Kidney glomerular epithelial cell (primary cell): ENCODE data around the gene LIME1.

ENCODE experiments used
- DNase-seq: peaks from one replicate; lab custom pipeline; 2025; lab: John Stamatoyannopoulos, UW

LIME1 gene

DNA sequence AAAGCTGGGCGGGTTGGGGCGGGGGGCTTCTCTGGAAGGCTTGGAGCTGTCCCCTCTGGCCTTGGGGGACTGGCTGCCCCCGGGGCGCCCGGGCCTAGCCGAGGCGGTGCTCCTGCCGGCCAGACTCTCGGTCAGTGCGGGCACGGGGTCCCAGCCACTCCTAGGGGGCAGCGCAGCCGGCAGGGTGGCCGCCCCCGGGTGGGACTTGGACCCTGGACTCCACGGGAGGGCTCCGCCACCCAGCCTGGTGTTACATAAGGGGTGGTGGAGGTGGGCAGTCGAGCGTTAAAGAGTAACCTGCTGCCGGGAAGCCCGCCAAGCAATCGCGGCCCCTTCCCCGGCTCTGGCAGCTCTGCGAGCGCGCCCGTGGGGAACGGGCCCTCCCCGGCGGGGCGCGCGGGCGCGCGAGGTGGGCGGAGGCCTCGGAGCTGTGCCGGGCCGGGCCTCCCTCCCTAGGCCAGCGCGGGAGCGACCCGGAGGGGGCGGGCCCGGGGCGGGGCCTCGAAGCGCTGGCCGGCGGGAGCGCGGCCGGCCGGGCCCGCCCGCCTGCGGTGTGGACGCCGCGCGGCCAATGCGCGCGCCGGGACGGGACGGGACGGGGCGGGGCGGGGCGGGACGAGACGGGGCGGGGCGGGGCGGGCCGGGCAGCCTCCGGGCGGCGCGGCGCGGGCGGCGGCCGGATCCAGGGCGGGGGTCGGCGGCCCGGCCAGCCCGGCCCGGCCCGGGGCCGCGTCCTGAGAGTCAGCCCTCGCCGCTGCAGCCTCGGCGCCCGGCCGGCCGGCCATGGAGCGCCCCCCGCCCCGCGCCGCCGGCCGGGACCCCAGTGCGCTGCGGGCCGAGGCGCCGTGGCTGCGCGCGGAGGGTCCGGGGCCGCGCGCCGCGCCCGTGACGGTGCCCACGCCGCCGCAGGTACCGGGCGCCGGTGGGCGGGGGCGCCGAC lies 2.9 kb downstream of the LIME1 start, which contains the start of gene SLC2A4RG:
TSS of gene SLC2A4RG (plus strand) at position 647 of the 940 bp plus-strand sequence. CDS start at position 784, 137 bp downstream.
- DNase-seq, result peak; percentile 23

DNA sequence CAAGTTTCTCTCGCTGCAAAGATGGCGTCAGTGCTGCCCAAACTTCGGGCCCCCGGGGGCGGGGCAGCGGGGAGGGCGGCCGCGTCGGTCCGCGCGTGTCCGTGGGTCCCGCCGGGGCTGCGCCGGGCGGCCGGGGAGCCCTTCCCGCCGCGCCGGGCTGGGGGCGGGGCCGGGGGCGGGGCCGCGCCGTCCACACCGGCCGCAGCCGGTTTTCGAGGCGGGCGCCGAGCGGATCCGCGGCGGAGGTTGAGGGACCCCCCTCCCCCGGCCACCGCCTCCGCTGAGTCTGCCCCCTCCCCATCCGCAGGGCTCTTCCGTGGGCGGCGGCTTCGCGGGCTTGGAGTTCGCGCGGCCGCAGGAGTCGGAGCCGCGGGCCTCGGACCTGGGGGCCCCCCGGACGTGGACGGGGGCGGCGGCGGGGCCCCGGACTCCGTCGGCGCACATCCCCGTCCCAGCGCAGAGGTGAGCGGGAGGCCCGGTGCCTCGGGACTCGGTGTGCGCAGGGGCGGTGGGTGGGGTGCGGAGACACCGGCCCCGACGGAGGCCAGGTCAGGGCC lies 3.7 kb downstream of the LIME1 start:
- peak; percentile 1 for DNase-seq

DNA sequence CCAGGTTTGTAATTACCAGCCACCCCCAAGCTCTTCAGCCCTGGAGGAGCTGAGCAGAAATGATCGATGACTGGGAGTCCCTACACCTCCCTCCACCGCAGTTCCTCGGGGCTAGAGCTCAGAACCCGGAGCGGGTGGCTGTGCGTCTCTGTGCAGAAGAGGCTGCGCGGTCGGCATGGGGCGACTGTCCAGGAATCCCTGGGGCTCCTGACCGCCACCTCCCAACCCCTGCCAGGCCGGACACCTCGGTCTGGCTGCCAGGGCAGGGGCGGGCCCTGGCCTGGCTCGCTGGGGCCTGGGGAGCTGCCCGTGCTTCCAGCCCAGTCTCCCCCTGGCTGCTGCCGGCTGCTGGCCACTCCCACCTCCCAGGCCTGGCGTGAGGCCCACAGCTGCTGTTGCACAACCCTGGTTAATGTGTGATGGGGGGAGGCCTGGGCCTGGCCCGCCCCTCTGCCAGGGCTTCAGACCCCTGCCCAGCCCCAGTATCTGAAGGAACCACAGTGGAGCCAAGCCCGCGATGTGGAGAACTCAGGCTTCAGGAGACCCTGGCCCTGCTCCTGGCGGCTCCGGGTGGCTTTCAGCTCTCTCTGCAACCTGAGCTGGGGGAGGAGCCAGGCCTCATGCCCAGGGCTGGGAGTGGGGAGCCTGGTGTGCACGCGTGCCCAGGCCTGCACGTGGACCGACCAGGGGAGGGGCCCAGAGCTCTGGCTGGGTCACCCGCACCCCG lies 4.3 kb downstream of the LIME1 start:
- peak; percentile 81 for DNase-seq

DNA sequence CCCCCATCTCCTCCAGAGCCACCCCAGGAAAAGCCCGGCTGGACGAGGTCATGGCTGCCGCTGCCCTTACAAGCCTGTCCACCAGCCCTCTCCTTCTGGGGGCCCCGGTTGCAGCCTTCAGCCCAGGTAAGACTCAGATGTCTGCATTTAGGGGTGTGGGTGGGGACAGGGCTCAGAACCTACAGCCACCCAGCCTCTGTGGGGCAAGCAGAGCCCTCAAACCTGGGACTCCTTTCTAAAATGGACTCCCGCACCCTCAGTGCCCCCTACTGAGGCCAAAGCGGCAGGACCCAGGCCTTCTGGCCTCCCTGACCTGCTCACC lies 4.9 kb downstream of the LIME1 start:
- no peak for DNase-seq

DNA sequence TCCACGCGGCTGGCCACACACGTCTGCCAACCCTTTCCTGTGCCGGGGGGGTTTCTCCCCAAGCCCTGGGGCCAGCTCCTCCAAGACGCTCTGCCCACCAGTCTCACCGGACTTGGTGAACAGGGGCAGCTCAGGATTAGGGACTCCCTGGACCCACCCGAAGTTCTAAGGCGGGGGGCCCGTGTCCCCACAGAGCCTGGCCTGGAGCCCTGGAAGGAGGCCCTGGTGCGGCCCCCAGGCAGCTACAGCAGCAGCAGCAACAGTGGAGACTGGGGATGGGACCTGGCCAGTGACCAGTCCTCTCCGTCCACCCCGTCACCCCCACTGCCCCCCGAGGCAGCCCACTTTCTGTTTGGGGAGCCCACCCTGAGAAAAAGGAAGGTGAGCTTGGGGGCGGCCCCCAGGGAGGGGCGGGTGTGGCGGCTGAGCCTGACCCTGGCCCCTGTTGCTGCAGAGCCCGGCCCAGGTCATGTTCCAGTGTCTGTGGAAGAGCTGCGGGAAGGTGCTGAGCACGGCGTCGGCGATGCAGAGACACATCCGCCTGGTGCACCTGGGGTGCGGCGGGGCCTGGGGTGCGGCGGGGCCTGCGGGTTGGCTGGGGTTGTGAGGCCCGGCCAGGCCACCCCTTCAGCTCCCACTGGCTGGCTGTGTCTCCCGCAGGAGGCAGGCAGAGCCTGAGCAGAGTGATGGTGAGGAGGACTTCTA lies 5.4 kb downstream of the LIME1 start:
- DNase-seq, result no peak

DNA sequence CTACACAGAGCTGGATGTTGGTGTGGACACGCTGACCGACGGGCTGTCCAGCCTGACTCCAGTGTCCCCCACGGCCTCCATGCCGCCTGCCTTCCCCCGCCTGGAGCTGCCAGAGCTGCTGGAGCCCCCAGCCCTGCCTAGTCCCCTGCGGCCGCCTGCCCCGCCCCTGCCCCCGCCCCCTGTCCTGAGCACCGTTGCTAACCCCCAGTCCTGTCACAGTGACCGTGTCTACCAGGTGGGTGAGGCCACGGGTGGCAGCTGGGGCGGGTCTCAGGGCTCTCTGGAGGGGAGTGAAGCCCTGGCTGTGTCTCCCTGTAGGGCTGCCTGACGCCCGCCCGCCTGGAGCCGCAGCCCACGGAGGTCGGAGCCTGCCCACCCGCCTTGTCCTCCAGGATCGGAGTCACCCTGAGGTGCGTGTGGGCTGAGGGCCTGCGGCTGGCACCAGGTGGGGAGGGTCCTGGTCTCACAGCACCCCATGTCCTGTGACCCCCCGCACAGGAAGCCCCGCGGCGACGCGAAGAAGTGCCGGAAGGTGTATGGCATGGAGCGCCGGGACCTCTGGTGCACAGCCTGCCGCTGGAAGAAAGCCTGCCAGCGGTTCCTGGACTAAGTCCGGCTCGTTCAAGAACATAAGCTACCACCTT lies 6.0 kb downstream of the LIME1 start:
- no peak for DNase-seq

DNA sequence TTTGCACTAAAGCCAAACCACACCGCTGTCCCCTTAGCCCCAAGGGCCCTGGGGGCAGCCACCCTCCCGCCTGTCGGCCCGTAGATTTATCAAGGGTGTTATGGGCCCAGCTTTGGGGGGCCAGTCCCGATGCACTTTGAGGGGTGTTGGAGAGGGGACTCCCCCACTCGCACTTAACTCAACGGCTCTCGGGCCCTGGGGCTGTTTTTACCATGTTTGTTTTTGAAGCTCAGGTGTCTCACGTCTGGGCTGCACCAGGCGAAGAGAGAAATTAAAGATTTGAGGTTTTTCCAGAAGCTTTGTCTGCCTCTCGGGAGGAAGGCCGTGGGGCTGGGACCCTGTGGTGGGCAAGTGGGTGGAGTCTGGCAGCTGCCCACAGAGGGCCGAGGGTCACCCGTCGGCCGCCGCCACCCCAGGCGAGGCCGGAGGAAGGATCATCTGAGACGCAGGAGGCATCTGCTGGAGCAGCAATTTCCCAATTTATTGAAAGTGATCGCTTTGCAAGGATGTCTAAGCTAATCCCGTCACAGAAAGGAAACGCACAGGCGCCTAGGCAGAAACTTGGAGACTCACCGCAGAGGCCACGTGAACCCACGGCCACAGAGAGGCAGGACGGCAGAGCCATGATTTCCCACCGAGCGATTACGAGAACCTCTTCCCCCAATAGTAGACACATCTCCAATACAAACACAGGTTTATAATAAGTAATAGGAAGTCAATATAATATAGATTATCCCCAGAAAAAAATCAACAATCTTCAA lies 6.9 kb downstream of the LIME1 start:
- no peak for DNase-seq

DNA sequence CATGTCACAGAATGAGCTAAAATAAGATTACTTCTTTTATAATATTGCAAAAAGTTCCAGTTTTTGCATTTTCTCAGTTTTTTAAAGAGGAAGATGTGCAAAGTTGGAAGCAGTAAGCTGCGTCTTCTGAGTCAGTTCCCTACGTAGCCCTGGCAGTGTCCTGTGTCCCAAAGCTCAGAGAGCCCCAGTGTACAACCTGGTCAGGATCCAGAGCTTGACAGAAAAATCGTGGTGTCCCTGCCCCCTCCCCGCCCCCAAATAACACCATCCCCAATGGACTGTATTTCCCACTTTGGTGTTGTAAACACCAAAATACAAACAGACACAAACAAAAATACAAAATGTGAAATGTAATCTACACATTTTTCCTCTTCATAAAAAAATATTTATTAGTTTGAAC lies 7.7 kb downstream of the LIME1 start:
- no peak for DNase-seq

DNA sequence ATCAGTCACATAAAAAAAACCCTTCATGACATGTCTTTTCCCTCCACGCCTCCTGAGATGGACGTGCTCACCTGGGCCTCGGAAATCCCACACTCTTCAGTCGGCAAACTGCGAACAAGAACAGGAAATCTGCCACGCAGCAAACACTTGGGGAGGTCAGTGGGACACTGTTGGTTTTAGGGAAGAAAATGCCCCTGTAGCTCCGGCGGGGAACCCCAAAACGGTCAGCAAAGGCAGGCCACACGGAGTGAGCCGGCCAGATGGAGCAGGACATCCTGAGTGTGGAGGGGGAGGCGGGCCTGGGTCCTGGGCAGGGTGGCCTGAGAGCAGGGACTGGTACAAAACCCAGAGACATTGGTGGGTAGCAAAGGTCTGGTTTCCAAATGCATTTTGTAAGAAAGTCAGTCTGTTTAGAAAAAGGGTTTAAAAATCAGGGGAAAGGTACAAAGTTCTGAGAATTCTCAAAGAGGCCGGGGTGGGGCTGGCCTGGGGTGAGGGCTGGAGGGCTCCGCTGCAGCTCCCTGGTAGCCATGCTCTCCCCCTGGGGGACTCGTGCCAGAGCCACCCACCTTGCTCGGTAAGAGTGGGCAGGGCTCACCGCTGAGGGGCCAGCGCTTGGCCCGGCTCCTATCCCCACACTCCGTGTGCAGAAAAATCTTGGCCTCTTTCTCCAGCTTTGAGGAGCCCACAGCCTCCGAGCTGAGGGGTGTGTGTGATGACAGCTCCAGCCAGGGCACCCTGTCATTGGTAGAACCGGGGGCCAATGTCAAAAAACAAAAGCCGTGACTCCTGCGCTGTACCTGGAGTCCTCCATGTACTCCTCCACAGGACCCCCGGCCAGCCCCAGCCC lies 8.3 kb downstream of the LIME1 start:
- no peak for DNase-seq

DNA sequence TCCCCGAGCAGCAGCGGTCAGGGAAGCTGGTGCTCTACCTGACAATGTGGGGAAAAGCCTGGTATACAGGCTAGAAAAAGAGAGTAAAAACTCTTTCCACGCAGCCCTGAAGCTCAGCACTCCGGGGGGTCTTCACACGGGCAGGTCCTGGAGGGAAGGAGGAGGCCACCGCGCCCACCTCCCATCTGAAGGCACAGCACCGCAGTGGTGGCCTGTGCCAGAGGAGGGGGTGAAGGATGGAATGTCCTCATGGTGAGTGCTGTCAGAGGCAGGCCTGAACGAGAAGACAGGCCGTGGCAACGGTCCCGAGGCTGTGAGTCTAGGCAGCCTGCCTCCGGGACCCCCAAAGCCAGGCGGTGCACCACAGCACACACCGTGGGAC lies 9.0 kb downstream of the LIME1 start:
- DNase-seq, result no peak

DNA sequence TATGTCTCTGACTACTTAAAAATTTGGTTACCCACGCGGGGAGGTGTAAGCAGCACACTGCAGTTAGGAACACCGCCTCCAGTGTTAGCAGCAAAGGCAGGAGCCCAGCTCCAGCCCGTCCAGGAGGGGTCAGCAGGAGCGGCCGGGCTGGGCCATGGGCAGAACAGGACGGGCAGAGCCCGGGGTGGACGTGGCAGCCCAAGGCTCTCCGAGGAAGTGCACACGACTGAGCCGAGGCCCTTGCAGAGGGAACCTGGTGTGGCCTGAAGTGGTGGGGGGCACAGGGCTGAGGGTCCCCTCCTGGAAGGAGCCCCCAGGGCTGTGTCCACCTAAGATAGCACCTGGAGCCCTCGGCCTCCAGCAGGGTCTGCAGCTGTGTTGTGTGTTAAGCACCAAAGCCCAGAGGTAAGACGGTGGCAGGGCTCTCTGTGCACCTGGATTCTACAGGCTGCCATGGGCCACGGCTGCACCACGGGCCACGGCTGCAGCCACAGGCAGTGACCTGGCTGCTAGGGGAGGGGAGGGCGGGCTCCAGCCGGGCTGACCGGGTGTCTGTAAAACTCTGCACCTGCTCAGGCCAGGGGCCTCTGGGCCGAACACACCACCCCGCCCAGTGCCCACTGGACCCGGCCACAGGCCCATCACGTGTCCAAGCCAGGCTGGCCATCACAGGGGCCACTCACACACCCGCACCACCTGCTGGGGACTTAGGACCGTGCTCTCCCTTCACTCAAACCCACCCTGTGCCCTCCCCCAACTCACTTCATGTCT lies 9.7 kb downstream of the LIME1 start:
- no peak for DNase-seq

DNA sequence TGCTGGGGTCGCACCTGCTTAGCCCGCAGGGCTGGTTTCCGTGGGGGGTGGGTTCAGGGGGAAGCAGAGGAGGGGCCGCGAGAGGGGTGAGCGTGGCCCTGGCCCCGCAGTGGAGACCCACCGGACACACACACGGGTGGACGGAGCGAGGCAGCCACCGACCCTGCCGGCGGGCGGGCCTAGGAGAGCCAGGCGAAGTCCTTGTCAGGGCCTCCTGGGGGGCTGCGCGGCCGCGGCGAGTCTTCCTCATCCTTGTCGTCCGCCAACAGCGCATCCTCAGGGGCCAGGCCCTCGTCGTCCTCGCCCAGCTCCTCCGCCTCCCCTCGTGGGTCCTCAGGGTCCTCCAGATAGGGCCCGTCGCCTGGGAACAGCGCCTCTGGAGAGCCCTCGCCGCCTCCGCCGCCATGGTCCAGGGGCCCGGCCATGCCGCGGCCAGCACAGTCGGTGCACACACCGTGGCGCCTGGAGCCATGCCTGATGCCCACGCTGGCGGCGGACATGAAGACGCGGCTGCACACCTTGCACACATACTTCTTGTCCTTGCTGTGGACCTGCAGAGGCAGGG lies 10.4 kb downstream of the LIME1 start:
- DNase-seq, result no peak

DNA sequence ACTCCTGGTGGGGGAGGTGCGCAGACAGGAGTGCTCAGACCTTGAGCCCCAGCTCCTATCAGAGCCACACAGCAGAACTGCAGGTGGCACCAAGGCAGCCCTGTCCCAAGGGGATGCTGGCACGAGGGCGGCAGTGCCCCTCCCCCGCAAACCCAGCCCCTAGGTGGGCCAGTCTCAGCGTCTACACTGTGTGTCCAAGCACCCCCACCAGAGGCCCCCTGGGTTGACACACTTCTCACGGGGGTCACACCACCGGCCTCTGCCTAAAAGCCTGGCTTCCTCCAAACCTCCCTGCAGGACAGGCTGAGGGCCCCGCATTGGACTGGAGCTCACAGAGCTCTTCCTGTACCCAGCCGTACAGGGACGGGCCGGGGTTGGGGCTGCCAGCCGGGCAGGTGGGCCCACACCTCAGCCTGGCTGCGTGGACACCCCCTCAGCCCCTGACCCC lies 11.2 kb downstream of the LIME1 start:
- no peak for DNase-seq

DNA sequence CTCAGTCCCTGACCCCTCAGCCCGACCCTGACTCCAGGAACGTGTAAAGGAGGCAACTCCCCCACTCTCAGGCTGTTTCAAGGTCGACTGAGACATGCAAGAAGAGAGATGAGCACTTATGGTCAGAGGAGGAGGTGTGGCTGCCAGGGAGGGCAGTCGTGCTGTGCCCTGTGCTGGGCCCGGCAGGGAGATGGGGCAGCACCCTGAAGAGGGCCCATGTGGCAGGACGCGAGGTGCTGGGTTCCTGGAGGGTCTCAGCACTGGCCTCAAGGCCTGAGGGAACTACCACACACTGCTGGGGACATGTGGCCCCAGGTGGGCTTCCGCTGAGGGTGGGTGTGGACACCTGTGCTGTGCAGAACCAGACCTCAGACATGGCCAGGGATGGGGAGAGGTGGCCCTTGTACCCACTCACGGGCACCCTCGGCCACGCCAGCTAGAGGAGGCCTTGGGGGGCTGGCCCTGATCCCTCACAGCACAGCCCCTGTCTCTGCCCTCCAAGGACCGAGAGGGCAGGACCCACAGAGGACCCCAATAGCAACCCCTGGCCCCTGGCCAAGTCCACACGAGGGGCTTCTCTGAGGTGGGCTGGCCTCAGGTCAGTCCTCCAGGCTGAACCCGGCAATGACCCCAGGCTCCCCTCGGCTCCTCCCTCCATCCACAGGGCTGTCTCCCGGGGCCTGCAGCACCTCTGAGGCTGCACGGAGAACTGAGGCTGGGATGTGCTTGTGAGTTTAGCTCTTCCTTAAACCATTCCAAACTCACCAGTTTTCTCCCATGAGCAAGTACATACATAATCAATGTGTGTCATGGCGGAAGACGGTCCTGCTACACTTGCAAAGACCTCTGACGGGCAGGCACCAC lies 11.8 kb downstream of the LIME1 start:
- no peak for DNase-seq

DNA sequence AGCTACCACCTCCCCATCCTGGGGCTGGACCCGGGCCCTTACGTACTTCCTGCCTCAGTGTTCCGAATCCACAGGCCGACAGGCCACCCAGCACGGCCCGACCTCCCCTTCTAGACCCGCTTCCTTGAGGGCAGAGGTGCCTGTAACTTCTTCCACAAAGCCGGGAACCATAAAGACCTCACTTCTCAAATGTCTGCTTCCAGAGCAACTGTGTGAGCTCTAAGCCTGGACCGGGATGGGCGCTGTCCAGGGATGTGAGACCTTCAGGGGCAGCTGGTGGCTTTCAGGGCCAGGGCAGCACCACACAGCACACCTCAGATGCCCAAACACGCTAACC lies 12.4 kb downstream of the LIME1 start:
- DNase-seq, result no peak

DNA sequence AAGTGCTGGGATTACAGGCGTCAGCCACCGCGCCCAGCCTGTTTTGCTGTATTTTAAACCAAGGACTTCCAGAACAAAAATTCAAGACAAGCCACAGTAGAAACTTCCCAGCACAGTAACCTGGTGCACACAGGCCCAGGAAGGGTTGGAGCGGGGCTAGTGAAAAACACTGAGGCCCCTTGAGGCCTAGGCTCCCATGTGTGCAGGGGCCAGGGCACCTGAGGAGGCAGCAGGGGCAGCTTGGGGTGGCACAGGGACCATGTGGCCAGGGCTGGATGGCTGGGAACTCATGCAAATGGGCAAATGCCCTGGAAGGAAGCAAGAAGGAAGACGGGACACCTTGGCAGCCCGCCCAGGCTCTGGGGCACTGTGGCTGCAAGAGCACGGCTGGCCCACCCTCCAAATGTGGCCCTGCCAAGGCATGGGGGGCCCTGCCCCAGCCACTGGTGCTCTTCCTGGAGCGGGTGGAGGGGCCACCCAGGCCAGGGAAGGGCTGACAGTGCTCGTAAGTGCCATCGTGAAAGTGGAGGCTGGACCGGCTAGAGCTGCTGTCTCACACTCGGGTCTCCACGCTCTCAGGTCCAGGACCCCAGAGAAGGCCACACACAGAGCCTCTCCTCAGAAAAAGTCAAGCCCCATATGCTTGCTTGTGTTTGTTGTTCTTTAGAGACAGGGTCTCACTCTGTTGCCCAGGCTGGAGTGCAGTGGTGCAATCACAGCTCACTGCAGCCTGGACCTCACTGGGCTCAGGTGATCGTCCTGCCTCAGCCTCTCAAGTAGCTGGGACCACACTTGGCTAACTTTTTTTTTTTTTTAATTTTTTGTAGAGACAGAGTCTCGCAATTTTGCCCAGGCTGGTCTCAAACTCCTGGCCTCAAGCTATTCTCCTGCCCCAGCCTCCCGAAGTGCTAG lies 13.4 kb downstream of the LIME1 start:
- DNase-seq, result no peak
